Muscle layer of duodenum (tissue), 2 donors: ENCODE measurements around the gene TAOK1.
"Not testable (repeated sequence)": the region's sequence is repeated elsewhere in the genome, so short reads cannot be mapped to it uniquely, and the experiment has no call there.

Experiments
- H3K27ac ChIP-seq: one replicate; pipeline ENCODE4 v1.7.0; 2013; ENCODE audit warnings: mild to moderate bottlenecking, low read length
- H3K27me3 ChIP-seq: one replicate; pipeline ENCODE4 v1.7.0; 2013; ENCODE audit warnings: low read depth, mild to moderate bottlenecking, control low read depth, low read length
- H3K36me3 ChIP-seq, 2 donors: one replicate each; pipeline ENCODE4 v1.7.0; 2013; ENCODE audit warnings: low read length in 2 of 2, control low read depth in 1 of 2, mild to moderate bottlenecking in 1 of 2; ENCODE audit not compliant: insufficient read depth in 2 of 2, control insufficient read depth in 1 of 2
- H3K4me1 ChIP-seq, 2 donors: one replicate each; pipeline ENCODE4 v1.7.0; 2013; ENCODE audit warnings: low read length in 2 of 2, mild to moderate bottlenecking in 2 of 2, control low read depth in 1 of 2, moderate library complexity in 1 of 2; ENCODE audit not compliant: insufficient read depth in 2 of 2, control insufficient read depth in 1 of 2
- H3K4me3 ChIP-seq, 2 donors: one replicate each; pipeline ENCODE4 v1.7.0; 2013; ENCODE audit warnings: low read length in 2 of 2, low read depth in 1 of 2, mild to moderate bottlenecking in 1 of 2
- H3K9me3 ChIP-seq, 2 donors: one replicate each; pipeline ENCODE4 v1.7.0; 2013; ENCODE audit warnings: low read length in 2 of 2, control low read depth in 1 of 2, mild to moderate bottlenecking in 1 of 2; ENCODE audit not compliant: control insufficient read depth in 1 of 2
- donor health status: healthy.

Gene TAOK1

DNA sequence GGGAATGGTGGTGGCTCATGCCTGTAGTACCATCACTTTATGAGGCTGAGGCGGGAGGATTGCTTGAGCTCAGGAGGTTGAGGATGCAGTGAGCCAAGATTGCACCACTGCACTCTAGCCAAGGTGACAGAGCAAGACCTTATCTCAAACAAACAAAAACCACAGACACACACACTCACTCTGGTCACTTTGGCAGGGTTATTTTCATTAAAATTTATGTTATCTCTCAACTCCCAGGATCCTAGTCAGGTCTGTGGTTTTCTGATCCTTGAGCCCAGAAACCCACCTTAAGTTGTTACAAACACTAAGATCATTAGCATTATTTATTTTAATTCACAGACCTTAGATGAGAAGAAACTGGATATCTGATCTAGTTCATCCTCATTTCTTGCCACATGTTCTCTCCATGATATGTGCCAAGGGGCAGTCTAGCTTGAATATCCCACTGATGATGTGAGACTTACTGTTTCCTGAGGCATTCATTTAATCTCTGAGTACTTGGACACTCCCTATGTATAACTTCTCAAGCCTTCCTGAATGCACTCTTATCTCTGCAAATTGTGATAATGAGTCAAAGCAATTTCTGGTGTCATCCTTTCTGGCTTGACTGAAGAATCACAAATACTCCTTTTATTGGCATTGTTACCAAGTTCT, 167.0 kb downstream of the TAOK1 start:
- Histone ChIP-seq H3K4me3 (no peak overlapping the region), H3K9me3 (no peaks in the 10 kb centered on the region), H3K4me1 (peaks cover 0 to 5% of the 10 kb centered on the region in 2 donors), H3K27me3 (no peaks in the 10 kb centered on the region), H3K27ac (no peak overlapping the region), H3K36me3 (peaks cover 0 to 3% of the 10 kb centered on the region in 2 donors)

DNA sequence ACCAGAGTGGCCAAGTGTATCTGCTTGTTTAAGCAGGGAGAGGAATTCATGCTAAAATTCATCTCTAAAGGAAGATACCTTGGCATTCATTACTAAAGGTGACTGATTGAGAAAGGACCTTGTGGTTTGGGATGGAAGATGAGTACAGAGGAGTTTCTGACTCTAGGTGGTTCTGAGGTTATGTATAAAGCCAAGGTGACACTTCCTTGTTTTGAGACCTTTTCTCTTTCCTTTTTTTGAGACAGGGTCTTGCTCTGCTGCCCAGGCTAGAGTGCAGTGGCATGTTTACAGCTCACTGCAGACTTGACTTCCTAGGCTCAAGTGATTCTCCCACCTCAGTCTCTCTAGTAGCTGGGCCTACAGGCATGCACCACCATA, 167.6 kb downstream of the TAOK1 start:
- Histone ChIP-seq H3K4me1 (peaks cover 0 to 5% of the 10 kb centered on the region in 2 donors), H3K36me3 (peaks cover 0 to 7% of the 10 kb centered on the region in 2 donors), H3K27me3 (no peaks in the 10 kb centered on the region), H3K27ac (no peak overlapping the region), H3K9me3 (no peaks in the 10 kb centered on the region), H3K4me3 (no peak overlapping the region)

DNA sequence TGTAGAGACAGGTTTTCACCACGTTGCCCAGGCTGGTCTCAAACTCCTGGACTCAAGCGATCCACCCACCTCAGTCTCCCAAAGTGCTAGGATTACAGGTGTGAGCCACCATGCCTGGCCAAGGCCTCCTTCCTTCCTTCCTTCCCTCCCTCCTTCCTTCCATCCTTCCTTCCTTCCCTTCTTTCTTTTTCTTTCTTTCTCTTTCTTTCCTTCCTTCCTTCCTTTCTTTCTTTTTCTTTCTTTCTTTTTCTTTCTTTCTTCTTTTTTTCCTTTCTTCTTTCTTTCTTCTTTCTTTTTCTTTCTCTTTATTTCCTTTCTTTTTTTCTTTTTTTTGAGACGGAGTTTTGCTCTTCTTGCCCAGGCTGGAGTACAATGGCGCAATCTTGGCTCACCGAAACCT, 168.0 kb downstream of the TAOK1 start:
- H3K27ac ChIP-seq, H3K4me3 ChIP-seq, H3K9me3 ChIP-seq, H3K4me1 ChIP-seq, H3K27me3 ChIP-seq, H3K36me3 ChIP-seq: not testable (repeated sequence)

DNA sequence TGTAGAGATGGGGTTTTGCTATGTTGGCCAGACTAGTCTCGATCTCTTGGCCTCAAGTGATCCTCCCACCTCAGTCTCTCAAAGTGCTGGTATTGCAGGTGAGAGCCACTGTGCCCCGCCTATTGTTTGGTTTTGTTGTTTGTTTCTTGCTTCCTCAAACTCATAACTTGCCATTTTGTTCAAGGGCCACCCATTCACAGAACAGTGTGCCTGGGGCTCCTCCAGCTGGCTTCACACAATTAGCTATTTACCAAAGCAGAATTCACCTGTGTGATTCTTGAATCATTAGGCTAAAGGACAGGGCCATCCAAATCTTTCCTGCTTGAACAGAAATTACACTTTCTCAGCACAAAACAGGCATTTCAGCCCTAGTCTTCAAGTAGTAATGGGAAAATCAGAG, 169.5 kb downstream of the TAOK1 start:
- Histone ChIP-seq H3K9me3 (no peaks in the 10 kb centered on the region), H3K27me3 (no peaks in the 10 kb centered on the region), H3K36me3 (peaks cover 0 to 7% of the 10 kb centered on the region in 2 donors), H3K4me3 (no peak overlapping the region), H3K27ac (peak overlapping the region; percentile 23), H3K4me1 (peaks cover 0 to 5% of the 10 kb centered on the region in 2 donors)

DNA sequence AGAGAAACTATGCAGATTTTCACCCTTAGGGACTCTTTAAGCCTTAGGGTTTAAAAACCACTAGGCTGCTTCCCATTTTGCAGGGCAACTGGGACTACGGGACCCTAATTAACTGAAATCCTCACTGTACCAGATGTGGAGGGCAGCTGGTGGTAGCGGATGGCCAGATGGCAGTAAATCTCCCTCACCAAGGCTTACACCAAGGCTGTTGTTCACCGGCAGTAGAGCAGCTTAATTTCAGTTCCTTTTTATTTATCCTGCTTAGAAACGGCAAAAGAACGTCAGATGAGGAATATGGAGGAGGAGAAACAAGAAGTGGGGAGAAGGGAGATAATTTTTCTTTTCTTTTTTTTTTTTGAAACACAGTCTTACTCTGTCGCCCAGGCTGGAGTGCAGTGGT, 170.2 kb downstream of the TAOK1 start:
- peak overlapping the region; percentile 23 for H3K27ac ChIP-seq
- H3K27me3 ChIP-seq: no peaks in the 10 kb centered on the region
- H3K4me3 ChIP-seq: no peak overlapping the region
- peaks cover 0 to 5% of the 10 kb centered on the region in 2 donors for H3K4me1 ChIP-seq
- no peaks in the 10 kb centered on the region for H3K9me3 ChIP-seq
- peaks cover 0 to 7% of the 10 kb centered on the region in 2 donors for H3K36me3 ChIP-seq

DNA sequence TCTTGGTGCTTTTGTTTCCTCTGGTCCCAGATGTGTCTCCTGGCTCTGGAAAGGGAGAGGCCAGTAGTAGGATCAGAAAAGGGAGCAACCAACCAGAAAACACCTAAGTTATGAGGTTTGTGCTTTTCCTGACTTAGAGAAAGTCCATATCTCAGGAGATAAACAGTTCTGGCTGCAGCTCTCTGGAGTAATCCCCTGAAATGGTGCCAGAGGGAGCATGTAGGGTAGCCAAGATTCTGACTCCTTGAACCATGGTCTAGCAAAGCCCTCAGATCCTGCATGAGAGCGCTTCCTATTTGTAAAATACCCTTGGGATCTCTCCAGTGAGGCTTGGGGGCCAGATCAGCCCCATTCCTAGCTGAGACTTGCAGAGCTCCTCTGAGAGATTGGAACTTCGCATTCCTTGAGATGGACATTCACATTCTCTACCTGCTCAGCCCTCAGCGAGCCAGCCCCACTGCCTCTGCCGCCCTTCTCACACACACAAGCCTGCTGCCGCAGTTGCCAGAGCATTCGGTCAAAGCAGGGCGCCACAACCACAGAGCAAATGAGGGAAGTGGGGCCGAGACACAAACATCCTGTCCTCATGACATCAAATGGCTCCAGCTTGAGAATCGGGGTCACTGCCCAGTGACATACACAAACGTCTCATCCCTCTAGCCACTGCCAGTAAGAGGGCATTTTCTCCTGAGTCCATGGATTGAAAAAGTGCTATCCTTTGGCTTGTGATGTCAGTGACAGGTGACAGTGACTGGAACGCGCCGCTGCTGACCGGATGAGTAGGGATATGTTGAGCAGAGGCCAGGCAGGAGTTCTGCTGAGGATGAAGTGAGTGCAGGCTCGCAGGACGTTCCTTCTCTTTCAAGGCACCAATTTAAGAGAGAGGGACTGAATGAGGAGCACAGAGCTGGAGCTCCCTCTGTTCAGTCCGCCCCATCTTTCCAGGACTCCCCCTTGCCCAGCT, 171.7 kb downstream of the TAOK1 start:
- Histone ChIP-seq H3K4me3 (no peak overlapping the region), H3K27me3 (no peaks in the 10 kb centered on the region), H3K9me3 (no peaks in the 10 kb centered on the region), H3K27ac (no peak overlapping the region), H3K4me1 (peaks cover 3 to 14% of the 10 kb centered on the region in 2 donors), H3K36me3 (peaks cover 0 to 7% of the 10 kb centered on the region in 2 donors)

DNA sequence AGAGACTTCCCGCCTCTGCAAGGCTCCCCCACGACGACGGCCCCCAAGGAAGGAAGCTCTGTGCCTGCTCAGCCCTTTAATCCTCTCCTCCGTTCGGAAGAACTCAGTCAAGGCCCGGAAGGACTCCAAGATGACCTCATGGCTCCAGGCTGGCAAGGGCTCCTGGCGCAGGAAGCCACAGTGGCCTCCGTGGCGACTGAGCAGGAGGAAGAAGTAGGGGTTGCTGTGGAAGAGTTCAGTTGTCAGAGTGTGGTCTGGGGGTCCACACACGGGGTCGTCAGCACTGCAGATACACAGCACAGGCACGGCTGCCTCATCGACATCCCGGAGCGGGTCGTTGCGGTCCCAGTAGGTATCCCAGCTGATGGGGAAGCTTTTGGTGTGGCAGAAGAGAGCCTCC, 172.5 kb downstream of the TAOK1 start:
- Histone ChIP-seq H3K36me3 (peaks cover 0 to 7% of the 10 kb centered on the region in 2 donors), H3K27ac (no peak overlapping the region), H3K27me3 (no peaks in the 10 kb centered on the region), H3K4me1 (peaks cover 3 to 14% of the 10 kb centered on the region in 2 donors), H3K9me3 (no peaks in the 10 kb centered on the region), H3K4me3 (no peak overlapping the region)

DNA sequence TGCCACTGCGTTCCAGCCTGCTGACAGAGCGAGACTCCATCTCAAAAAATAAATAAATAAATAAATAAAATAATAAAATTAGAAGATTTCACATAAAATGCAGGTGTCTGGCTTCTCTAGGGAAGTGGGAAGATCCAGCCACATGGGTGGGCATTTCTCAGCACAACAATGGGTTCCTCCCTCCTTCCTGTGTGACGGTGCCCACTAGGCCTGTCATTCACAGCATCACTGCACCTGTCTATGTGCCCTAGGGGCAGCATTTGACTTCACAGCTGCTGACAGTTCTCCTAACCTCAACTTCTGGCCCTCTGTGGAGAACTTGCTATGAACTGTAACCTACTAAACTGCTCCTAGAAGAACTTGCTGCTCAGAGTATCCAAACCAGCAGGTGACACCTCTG, 173.7 kb downstream of the TAOK1 start:
- H3K27ac ChIP-seq: no peak overlapping the region
- no peaks in the 10 kb centered on the region for H3K9me3 ChIP-seq
- peaks cover 0 to 7% of the 10 kb centered on the region in 2 donors for H3K36me3 ChIP-seq
- H3K27me3 ChIP-seq: no peaks in the 10 kb centered on the region
- H3K4me3 ChIP-seq: no peak overlapping the region
- peaks cover 3 to 16% of the 10 kb centered on the region in 2 donors for H3K4me1 ChIP-seq

DNA sequence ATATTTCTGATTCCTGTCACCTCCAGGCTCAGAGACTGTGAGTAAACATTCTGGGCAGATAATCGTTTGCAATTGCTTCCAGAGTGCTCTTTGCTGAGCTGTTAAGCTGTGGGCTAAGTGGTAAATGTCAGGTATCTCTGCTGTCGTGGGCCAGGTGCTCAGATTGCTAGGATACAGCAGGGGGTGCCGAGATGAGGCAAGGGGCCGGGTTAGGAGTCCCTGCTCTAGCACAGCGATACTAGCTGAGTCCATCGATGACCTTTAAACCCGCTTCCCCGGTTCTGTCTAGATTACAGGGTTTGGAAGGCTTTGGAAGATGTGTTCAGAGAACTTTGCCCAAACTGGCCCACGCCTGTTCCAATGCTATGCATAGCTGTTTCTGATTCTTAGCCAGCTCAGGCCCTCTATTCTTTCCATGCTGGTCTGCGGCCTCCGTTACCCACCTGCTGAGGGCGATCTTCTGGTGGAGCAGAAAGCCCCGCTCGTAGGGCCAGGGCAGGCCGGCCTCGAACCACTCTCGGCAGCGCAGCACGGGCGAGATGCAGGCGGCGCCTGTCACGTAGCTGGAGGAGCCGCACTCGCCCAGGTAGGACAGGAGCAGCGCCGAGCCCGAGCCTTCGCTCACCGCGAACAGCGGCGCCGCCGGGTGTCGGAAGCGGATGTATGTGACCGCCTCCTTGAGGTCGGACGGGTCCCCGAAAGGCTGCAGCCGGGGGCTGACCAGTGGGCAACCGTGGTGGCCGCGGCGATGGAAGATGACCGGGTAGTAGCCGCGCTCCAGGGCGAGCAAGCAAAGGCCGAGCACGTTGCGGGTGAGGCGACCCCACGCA, 175.7 kb downstream of the TAOK1 start:
- Histone ChIP-seq H3K36me3 (peaks cover 0 to 7% of the 10 kb centered on the region in 2 donors), H3K27ac (no peak overlapping the region), H3K4me3 (peak overlapping the region; percentile 61 to 75), H3K9me3 (no peaks in the 10 kb centered on the region), H3K27me3 (no peaks in the 10 kb centered on the region), H3K4me1 (peaks cover 9 to 24% of the 10 kb centered on the region in 2 donors)

DNA sequence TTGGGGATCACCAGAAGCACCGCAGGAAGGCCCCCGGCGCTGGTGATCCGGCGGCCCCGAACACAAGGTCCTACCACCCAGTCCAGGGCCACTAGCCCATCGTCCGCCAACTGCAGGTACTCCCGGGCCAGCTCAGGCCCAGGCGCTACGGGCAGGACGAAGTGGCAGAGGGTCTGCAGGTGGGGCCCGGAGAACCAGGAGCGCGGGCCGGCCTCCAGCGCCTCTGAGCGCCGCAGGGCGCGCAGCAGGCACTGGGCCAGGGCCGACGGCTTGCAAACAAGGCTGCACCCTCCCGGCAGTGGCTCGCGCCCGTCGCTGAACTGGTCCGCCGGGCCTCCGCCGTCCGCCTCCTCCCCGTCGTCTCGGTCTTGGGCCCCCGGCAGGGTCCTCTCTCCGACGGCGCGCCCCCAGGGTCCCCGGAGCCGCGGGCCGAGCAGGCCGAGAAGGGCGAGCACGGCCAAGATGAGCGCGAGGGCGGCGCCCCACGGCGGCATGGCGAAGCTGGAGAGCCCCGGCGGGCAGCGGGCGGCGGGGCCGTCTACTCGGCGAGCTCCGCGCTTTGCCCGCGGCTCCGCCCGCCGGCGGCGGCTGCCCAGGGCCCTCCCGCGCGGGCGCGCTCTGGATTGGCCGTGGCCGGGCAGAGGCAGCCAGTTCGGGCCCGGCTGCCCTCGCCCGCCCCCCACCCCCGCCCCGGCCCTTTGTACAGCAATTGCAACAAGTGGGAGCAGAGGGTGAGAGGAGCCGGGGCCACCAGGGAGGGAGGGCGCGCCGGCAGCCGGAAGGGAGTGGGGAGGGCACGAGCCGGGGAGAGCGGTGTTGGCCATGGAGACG, 176.5 kb downstream of the TAOK1 start, which contains the start of gene ABHD15:
Gene ABHD15, minus strand, starts transcription at position 565 of the 831 bp plus-strand sequence. Its CDS starts 71 bp downstream, at position 494.
- peaks cover 0 to 7% of the 10 kb centered on the region in 2 donors for H3K36me3 ChIP-seq
- peak within 1 kb of the TSS; percentile 75 to 81 for H3K4me3 ChIP-seq
- H3K27me3 ChIP-seq: no peaks in the 10 kb centered on the region
- H3K27ac ChIP-seq: no peak within 1 kb of the TSS
- H3K4me1 ChIP-seq: peaks cover 9 to 21% of the 10 kb centered on the region in 2 donors
- H3K9me3 ChIP-seq: no peaks in the 10 kb centered on the region
